Cerebellar nuclear complex (tissue), 1 donor: ENCODE results near the gene HIP1R.
"Not testable (repeated sequence)": the region's sequence is repeated elsewhere in the genome, so short reads cannot be mapped to it uniquely, and the experiment has no call there.

Experiments
- DNase-seq, 2 experiments: peaks; one replicate each; lab custom pipeline; 2025; lab: John Stamatoyannopoulos, UW

HIP1R gene

GRCh38 chr12:122875590-122876220, 40.4 kb downstream of the HIP1R start:
- DNase-seq, result no peak

GRCh38 chr12:122876281-122876680, 41.0 kb downstream of the HIP1R start:
- DNase-seq, result not testable (repeated sequence)

GRCh38 chr12:122876731-122877130, 41.5 kb downstream of the HIP1R start:
- no peak for DNase-seq

- DNase-seq, result no peak
Observed at GRCh38 chr12:122878780-122879612, 43.7 kb downstream of the HIP1R start.

- no peak for DNase-seq
Observed at GRCh38 chr12:122880155-122880667, 45.0 kb downstream of the HIP1R start.

GRCh38 chr12:122880668-122881067, 45.4 kb downstream of the HIP1R start:
- DNase-seq, result no peak

GRCh38 chr12:122882908-122883558, 47.8 kb downstream of the HIP1R start:
- DNase-seq, result no peak

- no peak for DNase-seq
Observed at GRCh38 chr12:122884091-122884826, 49.0 kb downstream of the HIP1R start.

GRCh38 chr12:122884860-122885259, 49.6 kb downstream of the HIP1R start:
- no peak for DNase-seq

GRCh38 chr12:122886161-122886560, 50.9 kb downstream of the HIP1R start:
- DNase-seq, result no peak

GRCh38 chr12:122886851-122887818, 51.9 kb downstream of the HIP1R start:
- no peak for DNase-seq

- no peak for DNase-seq
Observed at GRCh38 chr12:122887819-122888212, 52.6 kb downstream of the HIP1R start.

- DNase-seq, result no peak
Observed at GRCh38 chr12:122888232-122888752, 53.0 kb downstream of the HIP1R start.

- DNase-seq, result no peak
Observed at GRCh38 chr12:122889761-122890520, 54.7 kb downstream of the HIP1R start.

GRCh38 chr12:122891661-122892525, 56.6 kb downstream of the HIP1R start:
- no peak for DNase-seq

GRCh38 chr12:122892724-122893123, 57.5 kb downstream of the HIP1R start:
- not testable (repeated sequence) for DNase-seq

- no peak for DNase-seq
Observed at GRCh38 chr12:122893208-122894153, 58.2 kb downstream of the HIP1R start.
